Stomach (tissue), 4 donors: ENCODE data around the gene IQSEC1.

ENCODE experiments used
- CTCF ChIP-seq, 7 experiments: fragments of 450-650 bp in 4 of 7; fragments of 200-600 bp in 3 of 7; sonication (generic) in 3 of 7; IDR thresholded peaks; one replicate each; pipeline ENCODE4 v1.5.1; 2016 to 2019; ENCODE audit warnings: antibody characterized with exemption in 7 of 7, control low read depth in 2 of 7, mild to moderate bottlenecking in 1 of 7
- POLR2A ChIP-seq, 4 donors: fragments of 450-650 bp; IDR thresholded peaks; one replicate each; pipeline ENCODE4 v1.6.1; 2016; ENCODE audit warnings: antibody characterized with exemption in 4 of 4, control low read depth in 2 of 4, mild to moderate bottlenecking in 1 of 4, moderate library complexity in 1 of 4
- POLR2AphosphoS5 ChIP-seq, 3 donors: sonication (generic); formaldehyde crosslinking; IDR thresholded peaks; one replicate each; pipeline ENCODE4 v1.6.1; 2016; ENCODE audit warnings: antibody characterized with exemption in 3 of 3

DNA sequence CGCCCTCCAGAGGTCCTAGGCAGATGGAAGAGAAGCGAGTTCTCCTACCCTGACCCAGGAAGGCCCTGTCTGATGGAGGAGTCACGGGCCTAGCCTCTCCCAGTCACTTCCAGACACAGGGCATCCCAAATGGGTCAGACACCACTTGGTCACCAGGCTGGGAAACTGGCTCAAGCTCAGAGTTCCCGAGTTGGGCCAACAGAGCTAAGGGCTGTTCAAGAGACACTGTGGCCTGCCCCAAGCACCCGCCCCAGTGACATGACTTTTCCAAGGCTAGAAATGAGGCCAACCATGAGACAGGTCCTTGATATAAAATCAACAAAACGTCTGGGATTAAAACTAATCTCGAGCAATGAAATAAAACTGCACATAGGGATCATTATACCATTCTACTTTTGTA lies 113.8 kb downstream of the IQSEC1 start:
- TF ChIP-seq CTCF (IDR thresholded peaks at IDR 0.05) (no peak), POLR2AphosphoS5 (IDR thresholded peaks at IDR 0.05) (no peak), POLR2A (IDR thresholded peaks at IDR 0.05) (no peak)
